Osteocyte (in vitro differentiated cells): ENCODE data around the gene GAB2. TPM values are rescaled to one million over a fixed set of nuclear protein-coding genes. Genes with fewer than 3 reads are reported as not detected.

ENCODE experiments used
- DNase-seq: peaks from one replicate; pipeline ENCODE4 v3.0.0; 2021; ENCODE audit warnings: mixed read lengths; ENCODE audit not compliant: unreplicated experiment; ENCODE audit errors: extremely low spot score
- H3K27ac Mint-ChIP-seq: one replicate; pipeline ENCODE4 v1.8.0; 2021; ENCODE audit warnings: mild to moderate bottlenecking, mixed read lengths; ENCODE audit not compliant: unreplicated experiment
- H3K27me3 Mint-ChIP-seq: one replicate; pipeline ENCODE4 v1.8.0; 2021; ENCODE audit warnings: mixed read lengths; ENCODE audit not compliant: unreplicated experiment
- H3K36me3 Mint-ChIP-seq: one replicate; pipeline ENCODE4 v1.8.0; 2021; ENCODE audit warnings: mixed read lengths; ENCODE audit not compliant: unreplicated experiment
- H3K4me1 Mint-ChIP-seq: one replicate; pipeline ENCODE4 v1.8.0; 2021; ENCODE audit warnings: mixed read lengths; ENCODE audit not compliant: unreplicated experiment
- H3K4me3 Mint-ChIP-seq: one replicate; pipeline ENCODE4 v1.8.0; 2021; ENCODE audit warnings: mild to moderate bottlenecking, moderate library complexity, mixed read lengths; ENCODE audit not compliant: unreplicated experiment
- H3K9me3 Mint-ChIP-seq: one replicate; pipeline ENCODE4 v1.8.0; 2021; ENCODE audit warnings: mixed read lengths; ENCODE audit not compliant: unreplicated experiment
- CTCF ChIP-seq: fragments of 200-600 bp; sonication (generic); IDR thresholded peaks from 2 replicates; pipeline ENCODE4 v1.5.0; 2021; ENCODE audit warnings: antibody characterized with exemption, mild to moderate bottlenecking, moderate library complexity
- total RNA-seq: library from RNA; stranded (reverse); gene quantifications from 2 replicates; pipeline ENCODE4 v1.2.1, GENCODE V29; 2021

GAB2 gene
- total RNA-seq, 1 donor from 2014 or later: 11.4 TPM

- Mint-ChIP-seq H3K4me3 (no peak overlapping the region), H3K9me3 (no peaks in the 10 kb centered on the region), H3K4me1 (no peaks in the 10 kb centered on the region), H3K36me3 (peaks cover 25% of the 10 kb centered on the region), H3K27ac (no peak overlapping the region), H3K27me3 (no peaks in the 10 kb centered on the region)
- no peak for TF ChIP-seq CTCF
- no peak for DNase-seq
Observed at GRCh38 chr11:78217650-78218541, 199.7 kb downstream of the GAB2 start.

GRCh38 chr11:78216571-78217287, 200.9 kb downstream of the GAB2 start:
- DNase-seq: no peak
- Mint-ChIP-seq H3K9me3 (peaks cover 3% of the 10 kb centered on the region), H3K27ac (no peak overlapping the region), H3K4me1 (no peaks in the 10 kb centered on the region), H3K27me3 (no peaks in the 10 kb centered on the region), H3K36me3 (peaks cover 28% of the 10 kb centered on the region), H3K4me3 (no peak overlapping the region)
- no peak for TF ChIP-seq CTCF

GRCh38 chr11:78216021-78216420, 201.6 kb downstream of the GAB2 start:
- Mint-ChIP-seq H3K4me1 (no peaks in the 10 kb centered on the region), H3K27ac (no peak overlapping the region), H3K27me3 (no peaks in the 10 kb centered on the region), H3K36me3 (peaks cover 28% of the 10 kb centered on the region), H3K4me3 (no peak overlapping the region), H3K9me3 (peaks cover 6% of the 10 kb centered on the region)
- no peak for TF ChIP-seq CTCF
- no peak for DNase-seq

- H3K9me3 Mint-ChIP-seq: peaks cover 6% of the 10 kb centered on the region
- DNase-seq: no peak
- TF ChIP-seq CTCF: no peak
- no peak overlapping the region for H3K4me3 Mint-ChIP-seq
- no peaks in the 10 kb centered on the region for H3K4me1 Mint-ChIP-seq
- peaks cover 34% of the 10 kb centered on the region for H3K36me3 Mint-ChIP-seq
- no peaks in the 10 kb centered on the region for H3K27me3 Mint-ChIP-seq
- no peak overlapping the region for H3K27ac Mint-ChIP-seq
Observed at GRCh38 chr11:78214331-78215194, 203.1 kb downstream of the GAB2 start.
